Panc1 (cell line): ENCODE results near the gene SEM1. TPM values are rescaled to one million over a fixed set of nuclear protein-coding genes. Genes with fewer than 3 reads are reported as not detected.

Experiments
- ATAC-seq: fragments of 200-7000 bp; cut with Tn5 transposase; 2 replicates; pipeline ENCODE4 v1.9.1; 2020; ENCODE audit warnings: mild to moderate bottlenecking, moderate library complexity
- BruUV-seq: library from RNA; stranded (reverse); fragments of 400-500 nt; replicated peaks from 2 replicates; lab custom pipeline; 2021; lab: Mats Ljungman, UMichigan
- CTCF ChIA-PET: fragments of 300-600 bp; sonication (Branson Sonifier 250); formaldehyde crosslinking; loops from one replicate; lab custom pipeline; 2022; ENCODE audit warnings: antibody characterized with exemption; lab: Charles Lee
- POLR2A ChIA-PET: fragments of 300-600 bp; sonication (Branson Sonifier 250); formaldehyde crosslinking; loops from one replicate; lab custom pipeline; 2022; ENCODE audit warnings: antibody characterized with exemption; lab: Charles Lee
- DNase-seq: peaks from one replicate; pipeline ENCODE4 v3.0.0-alpha.2; 2010; ENCODE audit warnings: low read depth, low spot score
- H3K27ac ChIP-seq: 2 replicates; pipeline ENCODE4 v1.5.1; 2011; ENCODE audit warnings: mild to moderate bottlenecking, low read length, inconsistent platforms
- H3K27me3 ChIP-seq: fragments of 200-500 bp; sonication (Bioruptor generic); 2 replicates; pipeline ENCODE4 v1.6.0; 2014; ENCODE audit warnings: low read length, inconsistent platforms; ENCODE audit not compliant: control insufficient read depth, insufficient read depth
- H3K36me3 ChIP-seq: fragments of 200-500 bp; sonication (Bioruptor generic); 2 replicates; pipeline ENCODE4 v1.5.1; 2014; ENCODE audit warnings: inconsistent platforms, mild to moderate bottlenecking, low read length, moderate library complexity; ENCODE audit not compliant: control insufficient read depth, insufficient read depth
- H3K4me1 ChIP-seq: 2 replicates; pipeline ENCODE4 v1.5.1; 2011; ENCODE audit warnings: inconsistent platforms, mild to moderate bottlenecking, low read length, moderate library complexity; ENCODE audit not compliant: control insufficient read depth, insufficient read depth
- H3K4me3 ChIP-seq, 2 experiments: 2 replicates each; pipeline ENCODE4 v1.5.1; 2011 to 2012; ENCODE audit warnings: low read depth in 2 of 2, low read length in 2 of 2, mild to moderate bottlenecking in 2 of 2, inconsistent platforms in 1 of 2, moderate library complexity in 1 of 2
- H3K9me3 ChIP-seq: fragments of 200-500 bp; sonication (Bioruptor generic); 2 replicates; pipeline ENCODE4 v1.5.1; 2014; ENCODE audit warnings: low read depth, mild to moderate bottlenecking, inconsistent platforms, low read length, moderate library complexity; ENCODE audit not compliant: control insufficient read depth, insufficient read depth
- CTCF ChIP-seq: fragments of 450-650 bp; IDR thresholded peaks from 2 replicates; pipeline ENCODE4 v1.5.1; 2017; ENCODE audit warnings: mild to moderate bottlenecking
- POLR2AphosphoS5 ChIP-seq: IDR thresholded peaks from 2 replicates; pipeline ENCODE4 v1.6.1; 2012; ENCODE audit warnings: mild to moderate bottlenecking, low read depth, low read length, moderate library complexity
- SIN3A ChIP-seq: IDR thresholded peaks from 2 replicates; pipeline ENCODE4 v1.6.1; 2012; ENCODE audit warnings: low read depth, mild to moderate bottlenecking, low read length, moderate library complexity, borderline replicate concordance; ENCODE audit not compliant: insufficient read depth
- TCF7L2 ChIP-seq: IDR thresholded peaks from 2 replicates; pipeline ENCODE4 v1.6.1; 2011; ENCODE audit warnings: mild to moderate bottlenecking, low read depth, low read length, inconsistent platforms
- in situ Hi-C: cut with HindIII; loops from 2 replicates; pipeline ENCODE4 v1.10.0; 2016; ENCODE audit warnings: low sequenced_read_pairs, low pct_unique_long_range_greater_than_20kb
- intact Hi-C: fragments of 100-400 bp; cut with micrococcal nuclease; formaldehyde crosslinking; loops from one replicate; pipeline ENCODE4 v1.10.0; 2022; ENCODE audit not compliant: unreplicated experiment
- total RNA-seq: library from RNA; stranded (reverse); gene quantifications from one replicate; pipeline ENCODE4 v1.2.1, GENCODE V29; 2021; ENCODE audit not compliant: unreplicated experiment
- TF ChIP-seq, protein P1 (sequence below), 2 experiments: IDR thresholded peaks; 2 replicates each; pipeline ENCODE4 v1.6.1; 2011 to 2012; ENCODE audit warnings: low read depth in 2 of 2, control low read depth in 1 of 2, low read length in 1 of 2, mild to moderate bottlenecking in 1 of 2, moderate library complexity in 1 of 2; ENCODE audit not compliant: insufficient read depth in 1 of 2

The SEM1 gene
- total RNA-seq, 1 experiment from 2014 or later: 67.8 TPM

DNA sequence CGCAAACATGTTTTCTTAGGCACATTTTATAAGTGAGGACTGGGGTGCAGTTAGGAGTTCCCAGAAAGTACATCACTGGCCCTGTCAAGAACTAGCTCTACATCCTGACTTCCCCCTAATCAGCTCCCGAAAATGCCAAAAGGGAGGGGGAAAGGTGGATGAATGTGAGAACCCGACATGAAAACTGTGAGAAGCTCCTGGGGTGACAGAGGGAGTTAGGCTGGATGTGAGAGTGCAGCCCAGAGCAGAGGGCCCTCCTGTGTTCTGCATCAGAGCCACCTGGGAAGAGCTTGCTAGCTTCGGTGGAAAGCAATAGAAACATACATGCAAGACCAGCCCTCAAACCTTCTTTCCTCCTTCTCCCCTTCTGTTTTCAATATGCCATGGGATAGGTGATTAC lies 30.5 kb upstream of the SEM1 start:
- TF ChIP-seq, protein P1, sequence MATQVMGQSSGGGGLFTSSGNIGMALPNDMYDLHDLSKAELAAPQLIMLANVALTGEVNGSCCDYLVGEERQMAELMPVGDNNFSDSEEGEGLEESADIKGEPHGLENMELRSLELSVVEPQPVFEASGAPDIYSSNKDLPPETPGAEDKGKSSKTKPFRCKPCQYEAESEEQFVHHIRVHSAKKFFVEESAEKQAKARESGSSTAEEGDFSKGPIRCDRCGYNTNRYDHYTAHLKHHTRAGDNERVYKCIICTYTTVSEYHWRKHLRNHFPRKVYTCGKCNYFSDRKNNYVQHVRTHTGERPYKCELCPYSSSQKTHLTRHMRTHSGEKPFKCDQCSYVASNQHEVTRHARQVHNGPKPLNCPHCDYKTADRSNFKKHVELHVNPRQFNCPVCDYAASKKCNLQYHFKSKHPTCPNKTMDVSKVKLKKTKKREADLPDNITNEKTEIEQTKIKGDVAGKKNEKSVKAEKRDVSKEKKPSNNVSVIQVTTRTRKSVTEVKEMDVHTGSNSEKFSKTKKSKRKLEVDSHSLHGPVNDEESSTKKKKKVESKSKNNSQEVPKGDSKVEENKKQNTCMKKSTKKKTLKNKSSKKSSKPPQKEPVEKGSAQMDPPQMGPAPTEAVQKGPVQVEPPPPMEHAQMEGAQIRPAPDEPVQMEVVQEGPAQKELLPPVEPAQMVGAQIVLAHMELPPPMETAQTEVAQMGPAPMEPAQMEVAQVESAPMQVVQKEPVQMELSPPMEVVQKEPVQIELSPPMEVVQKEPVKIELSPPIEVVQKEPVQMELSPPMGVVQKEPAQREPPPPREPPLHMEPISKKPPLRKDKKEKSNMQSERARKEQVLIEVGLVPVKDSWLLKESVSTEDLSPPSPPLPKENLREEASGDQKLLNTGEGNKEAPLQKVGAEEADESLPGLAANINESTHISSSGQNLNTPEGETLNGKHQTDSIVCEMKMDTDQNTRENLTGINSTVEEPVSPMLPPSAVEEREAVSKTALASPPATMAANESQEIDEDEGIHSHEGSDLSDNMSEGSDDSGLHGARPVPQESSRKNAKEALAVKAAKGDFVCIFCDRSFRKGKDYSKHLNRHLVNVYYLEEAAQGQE (IDR thresholded peaks at IDR 0.05; ENCODE audit: insufficient read depth in 1 of 2, low read depth in 2 of 2, low read length in 1 of 2): no peak
- TF ChIP-seq CTCF (no peak), POLR2AphosphoS5 (no peak)
- Histone ChIP-seq H3K27me3 (peaks cover 6% of the 10 kb centered on the region), H3K4me1 (no peaks in the 10 kb centered on the region), H3K27ac (no peak overlapping the region), H3K9me3 (no peaks in the 10 kb centered on the region), H3K4me3 (no peak overlapping the region), H3K36me3 (no peaks in the 10 kb centered on the region)
- intact Hi-C loops: no loop called here
- no peak for DNase-seq
- in situ Hi-C loops: no loop called here
- no TSS peak for BruUV-seq
- ChIA-PET CTCF (no interaction called here), POLR2A (no interaction called here)
- no peak for ATAC-seq

DNA sequence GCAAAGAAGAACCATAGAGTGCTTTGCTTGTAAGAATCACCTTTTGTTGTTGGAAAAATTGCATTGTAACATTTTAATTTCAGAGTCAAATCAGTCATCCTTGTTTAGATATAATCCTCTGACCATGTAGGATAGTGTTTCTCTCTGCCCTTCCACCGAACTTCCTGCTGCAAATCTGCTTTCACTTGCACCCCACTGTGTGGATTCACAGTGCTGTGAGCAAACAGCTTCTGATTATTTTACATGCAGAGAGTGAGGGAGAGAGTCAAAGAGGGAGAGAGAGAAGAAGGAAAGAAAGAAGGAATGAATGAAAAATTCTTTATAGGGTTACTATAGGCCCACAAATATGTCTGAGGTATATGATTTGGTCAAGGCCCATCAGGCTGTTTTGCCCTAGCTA lies 30.0 kb upstream of the SEM1 start:
- ChIA-PET POLR2A (no interaction called here), CTCF (no interaction called here)
- intact Hi-C loops: no loop called here

More for the DNA sequence above, 30.0 kb upstream of the SEM1 start:
- Histone ChIP-seq H3K27ac (no peak overlapping the region), H3K4me3 (no peak overlapping the region), H3K36me3 (no peaks in the 10 kb centered on the region), H3K27me3 (peaks cover 6% of the 10 kb centered on the region), H3K9me3 (no peaks in the 10 kb centered on the region), H3K4me1 (no peaks in the 10 kb centered on the region)
- DNase-seq: no peak
- in situ Hi-C loops: no loop called here
- no peak for ATAC-seq
- no TSS peak for BruUV-seq
- TF ChIP-seq, protein P1 (IDR thresholded peaks at IDR 0.05; ENCODE audit: insufficient read depth in 1 of 2, low read depth in 2 of 2, low read length in 1 of 2): no peak
- TF ChIP-seq TCF7L2 (no peak), CTCF (no peak), POLR2AphosphoS5 (no peak), SIN3A (no peak)
